ENCODE data around the gene CDKN1A. TPM values are rescaled to one million over a fixed set of nuclear protein-coding genes. Genes with fewer than 3 reads are reported as not detected.

CDKN1A gene
- total and polyA plus RNA-seq, 9 of the 15 experiments (the other 6 are each of a cell fraction or from before 2014, with no cell fraction given): 0.25 to 8.1 (median 5.1) TPM

GRCh38 chr6:36677753-36678487 lies 594 bp upstream of the CDKN1A start:
- H3K4me2 ChIP-seq (ENCODE audit: insufficient read depth, low read length): peak overlapping the region; percentile 50
- no TSS peak for BruUV-seq (replicated peaks)
- no peaks in the 10 kb centered on the region for H4K20me1 ChIP-seq (replicated peaks; ENCODE audit: control insufficient read depth, insufficient read depth, low read length)
- FAIRE-seq (peak; percentile 51), DNase-seq (ENCODE audit: extremely low read depth in 1 of 4, low spot score in 3 of 4) (no peak), ATAC-seq (no peak; the same call in 2 of the 3 replicates)
- H3K9me3 ChIP-seq (replicated peaks; ENCODE audit: control insufficient read depth, insufficient read depth, low read depth, low read length): no peaks in the 10 kb centered on the region
- no peaks in the 10 kb centered on the region; the same call in 2 of the 3 replicates for H3K79me2 ChIP-seq (ENCODE audit: control insufficient read depth, insufficient read depth, low read length)
- H3K9ac ChIP-seq (ENCODE audit: insufficient read depth in 1 of 2, low read depth in 2 of 2, low read length in 2 of 2): peak overlapping the region in 1 of 2 experiments; percentile 33; a peak in 2 of 4 replicates
- peak; percentile 78; the same call in 1 of the 2 replicates for TF ChIP-seq PHF21A (IDR thresholded peaks at IDR 0.05; ENCODE audit: borderline replicate concordance, low read depth)
- no peak for TF ChIP-seq ZNF239 (CRISPR knock-in tag; IDR thresholded peaks at IDR 0.05)
- 0 out of 2 replicates have a peak, but pooled peaks have one; percentile 55 for TF ChIP-seq ZNF175 (CRISPR knock-in tag; IDR thresholded peaks at IDR 0.05; ENCODE audit: low read depth)
- TF ChIP-seq NFE2 (IDR thresholded peaks at IDR 0.05; ENCODE audit: low read depth): peak; percentile 59
- TF ChIP-seq XRCC5 (IDR thresholded peaks at IDR 0.05; ENCODE audit: low read depth, low read length): no peak
- TF ChIP-seq SMAD2 (IDR thresholded peaks at IDR 0.05; ENCODE audit: low read depth, low read length): no peak
- no peak for TF ChIP-seq ZNF274 (IDR thresholded peaks at IDR 0.05; ENCODE audit: borderline replicate concordance, low read depth, low read length)
- no peak for TF ChIP-seq COPS2 (conservative IDR thresholded peaks at IDR 0.05)
- 0 out of 2 replicates have a peak, but pooled peaks have one; percentile 21 for TF ChIP-seq ZSCAN32 (CRISPR knock-in tag; IDR thresholded peaks at IDR 0.05)
- TF ChIP-seq SRF (CRISPR knock-in tag; IDR thresholded peaks at IDR 0.05): peak in 1 of 2 experiments; percentile 83; a peak in 2 of 4 replicates
- TF ChIP-seq PKNOX1 (IDR thresholded peaks at IDR 0.05): 0 out of 2 replicates have a peak, but pooled peaks have one; percentile 0
- peak; percentile 1; the same call in 1 of the 2 replicates for TF ChIP-seq MAX (CRISPR knock-in tag; IDR thresholded peaks at IDR 0.05)
- TF ChIP-seq ELF1 (tag; IDR thresholded peaks at IDR 0.05): 0 out of 2 replicates have a peak, but pooled peaks have one; percentile 18
- H3K9me1 ChIP-seq (ENCODE audit: control insufficient read depth, insufficient read depth, low read length): no peaks in the 10 kb centered on the region
- no peak overlapping the region for H3K27ac ChIP-seq (ENCODE audit: extremely low read depth, low read depth, low read length)
- CTCF ChIA-PET (ENCODE audit: low intra/inter-chr PET ratio): interaction anchor here (0.5 to 0.6 kb wide), 2 partner anchors 46 to 372 kb away, joined by 4 to 7 read pairs; no protein-coding TSS in a partner anchor
- POLR2A ChIA-PET: interaction anchor here (0.6 to 3.3 kb wide), 7 partner anchors 10 to 433 kb away, joined by 3 to 16 read pairs (median 4); no protein-coding TSS in a partner anchor
- intact Hi-C loops (cut with micrococcal nuclease): loop anchor here (10.0 kb wide), 1 partner anchor 253 kb away; no protein-coding TSS in a partner anchor
- in situ Hi-C loops (cut with MboI): no loop called here
- H3K27me3 ChIP-seq (ENCODE audit: control insufficient read depth in 2 of 2, insufficient read depth in 2 of 2, low read length in 2 of 2): peaks cover 23 to 36% of the 10 kb centered on the region in 2 experiments
- peaks cover 33 to 35% of the 10 kb centered on the region in 2 experiments for H3K4me1 ChIP-seq (replicated peaks in 1 of 2; ENCODE audit: control insufficient read depth in 2 of 2, insufficient read depth in 2 of 2, low read length in 2 of 2)
- peak overlapping the region; percentile 3; the same call in 1 of the 2 replicates for H2AFZ ChIP-seq (ENCODE audit: low read depth, low read length)
- H3K4me3 ChIP-seq: peak overlapping the region; percentile 50; the same call in 1 of the 2 replicates
- 8% methylated on average over 10 of the region's 10 CpGs for WGBS (ENCODE audit: insufficient coverage, low coverage, missing lambda C conversion rate)
- H3K36me3 ChIP-seq (ENCODE audit: control insufficient read depth, insufficient read depth, low read length): no peaks in the 10 kb centered on the region

Data from K562 (cell line).